HPDE6-E6E7 (cell line): ENCODE data around the gene C9orf50.
A peak's percentile ranks its signal among the peaks of the same experiment; 100 is the strongest.
"Not testable (repeated sequence)": the region's sequence is repeated elsewhere in the genome, so short reads cannot be mapped to it uniquely, and the experiment has no call there.

Source experiments
- DNase-seq: peaks from one replicate; pipeline ENCODE4 v3.0.0; 2011; ENCODE audit warnings: missing footprints; ENCODE audit errors: extremely low spot score

The C9orf50 gene

GRCh38 chr9:129620669-129621295 is at the start of gene C9orf50:
C9orf50 (minus strand) TSS chr9:129621101; CDS start chr9:129620574, 527 bp downstream.
- DNase-seq: no peak

- no peak for DNase-seq
Observed at GRCh38 chr9:129669946-129670345, 49.0 kb upstream of the C9orf50 start.

GRCh38 chr9:129669141-129669718 is 48.3 kb upstream of the C9orf50 start:
- no peak for DNase-seq

- DNase-seq: no peak
Observed at GRCh38 chr9:129667850-129668249, 46.9 kb upstream of the C9orf50 start.

- no peak for DNase-seq
Observed at GRCh38 chr9:129667378-129667777, 46.5 kb upstream of the C9orf50 start.

- DNase-seq: no peak
Observed at GRCh38 chr9:129666575-129666974, 45.7 kb upstream of the C9orf50 start.

- no peak for DNase-seq
Observed at GRCh38 chr9:129665814-129666520, 45.1 kb upstream of the C9orf50 start.

- DNase-seq: no peak
Observed at GRCh38 chr9:129665389-129665775, 44.5 kb upstream of the C9orf50 start, which contains the start of gene PRRX2. PRRX2 (plus strand) TSS chr9:129665647; CDS start chr9:129665868, 221 bp downstream.

GRCh38 chr9:129664746-129665388 is 44.0 kb upstream of the C9orf50 start:
- no peak for DNase-seq

- DNase-seq: not testable (repeated sequence)
Observed at GRCh38 chr9:129662239-129662638, 41.3 kb upstream of the C9orf50 start.

- DNase-seq: no peak
Observed at GRCh38 chr9:129661029-129661428, 40.1 kb upstream of the C9orf50 start.

GRCh38 chr9:129656795-129657390 is 36.0 kb upstream of the C9orf50 start:
- DNase-seq: peak; percentile 69

- DNase-seq: no peak
Observed at GRCh38 chr9:129655696-129656095, 34.8 kb upstream of the C9orf50 start.

- DNase-seq: no peak
Observed at GRCh38 chr9:129655154-129655553, 34.3 kb upstream of the C9orf50 start.

GRCh38 chr9:129654554-129655040 is 33.7 kb upstream of the C9orf50 start:
- no peak for DNase-seq

GRCh38 chr9:129653823-129654553 is 33.1 kb upstream of the C9orf50 start:
- DNase-seq: no peak

- DNase-seq: no peak
Observed at GRCh38 chr9:129650680-129651235, 29.9 kb upstream of the C9orf50 start.

GRCh38 chr9:129649726-129650679 is 29.1 kb upstream of the C9orf50 start:
- no peak for DNase-seq

- no peak for DNase-seq
Observed at GRCh38 chr9:129648764-129649115, 27.8 kb upstream of the C9orf50 start.
